ENCODE data around the gene EGR4.

GRCh38 chr2:73297586-73297985 lies 4.2 kb upstream of the EGR4 start:
- no peak for TF ChIP-seq EGR1 (IDR thresholded peaks at IDR 0.05; ENCODE audit: low read depth in 2 of 2)
- TF ChIP-seq RXRA (IDR thresholded peaks at IDR 0.05), result no peak
- no peak for TF ChIP-seq JUND (IDR thresholded peaks at IDR 0.05)
- TF ChIP-seq, protein P1, sequence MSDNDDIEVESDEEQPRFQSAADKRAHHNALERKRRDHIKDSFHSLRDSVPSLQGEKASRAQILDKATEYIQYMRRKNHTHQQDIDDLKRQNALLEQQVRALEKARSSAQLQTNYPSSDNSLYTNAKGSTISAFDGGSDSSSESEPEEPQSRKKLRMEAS (IDR thresholded peaks at IDR 0.05), result no peak
- TF ChIP-seq, protein P2, sequence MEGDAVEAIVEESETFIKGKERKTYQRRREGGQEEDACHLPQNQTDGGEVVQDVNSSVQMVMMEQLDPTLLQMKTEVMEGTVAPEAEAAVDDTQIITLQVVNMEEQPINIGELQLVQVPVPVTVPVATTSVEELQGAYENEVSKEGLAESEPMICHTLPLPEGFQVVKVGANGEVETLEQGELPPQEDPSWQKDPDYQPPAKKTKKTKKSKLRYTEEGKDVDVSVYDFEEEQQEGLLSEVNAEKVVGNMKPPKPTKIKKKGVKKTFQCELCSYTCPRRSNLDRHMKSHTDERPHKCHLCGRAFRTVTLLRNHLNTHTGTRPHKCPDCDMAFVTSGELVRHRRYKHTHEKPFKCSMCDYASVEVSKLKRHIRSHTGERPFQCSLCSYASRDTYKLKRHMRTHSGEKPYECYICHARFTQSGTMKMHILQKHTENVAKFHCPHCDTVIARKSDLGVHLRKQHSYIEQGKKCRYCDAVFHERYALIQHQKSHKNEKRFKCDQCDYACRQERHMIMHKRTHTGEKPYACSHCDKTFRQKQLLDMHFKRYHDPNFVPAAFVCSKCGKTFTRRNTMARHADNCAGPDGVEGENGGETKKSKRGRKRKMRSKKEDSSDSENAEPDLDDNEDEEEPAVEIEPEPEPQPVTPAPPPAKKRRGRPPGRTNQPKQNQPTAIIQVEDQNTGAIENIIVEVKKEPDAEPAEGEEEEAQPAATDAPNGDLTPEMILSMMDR (IDR thresholded peaks at IDR 0.05; ENCODE audit: low read depth, low read length, missing input control), result no peak

Measured in liver (tissue), 3 donors.